Islet precursor cell (in vitro differentiated cells): ENCODE measurements around the gene MAEA.
A peak's percentile ranks its signal among the peaks of the same experiment; 100 is the strongest.
"Not testable (repeated sequence)": the region's sequence is repeated elsewhere in the genome, so short reads cannot be mapped to it uniquely, and the experiment has no call there.

Experiments
- DNase-seq: peaks from one replicate; pipeline ENCODE4 v3.0.0-alpha.2; 2018

MAEA gene

GRCh38 chr4:1324443-1325175, 34.9 kb downstream of the MAEA start:
- DNase-seq = not testable (repeated sequence)

- no peak for DNase-seq
Measured at GRCh38 chr4:1325176-1325480, 35.4 kb downstream of the MAEA start.

GRCh38 chr4:1325681-1326635, 36.3 kb downstream of the MAEA start:
- no peak for DNase-seq

DNA sequence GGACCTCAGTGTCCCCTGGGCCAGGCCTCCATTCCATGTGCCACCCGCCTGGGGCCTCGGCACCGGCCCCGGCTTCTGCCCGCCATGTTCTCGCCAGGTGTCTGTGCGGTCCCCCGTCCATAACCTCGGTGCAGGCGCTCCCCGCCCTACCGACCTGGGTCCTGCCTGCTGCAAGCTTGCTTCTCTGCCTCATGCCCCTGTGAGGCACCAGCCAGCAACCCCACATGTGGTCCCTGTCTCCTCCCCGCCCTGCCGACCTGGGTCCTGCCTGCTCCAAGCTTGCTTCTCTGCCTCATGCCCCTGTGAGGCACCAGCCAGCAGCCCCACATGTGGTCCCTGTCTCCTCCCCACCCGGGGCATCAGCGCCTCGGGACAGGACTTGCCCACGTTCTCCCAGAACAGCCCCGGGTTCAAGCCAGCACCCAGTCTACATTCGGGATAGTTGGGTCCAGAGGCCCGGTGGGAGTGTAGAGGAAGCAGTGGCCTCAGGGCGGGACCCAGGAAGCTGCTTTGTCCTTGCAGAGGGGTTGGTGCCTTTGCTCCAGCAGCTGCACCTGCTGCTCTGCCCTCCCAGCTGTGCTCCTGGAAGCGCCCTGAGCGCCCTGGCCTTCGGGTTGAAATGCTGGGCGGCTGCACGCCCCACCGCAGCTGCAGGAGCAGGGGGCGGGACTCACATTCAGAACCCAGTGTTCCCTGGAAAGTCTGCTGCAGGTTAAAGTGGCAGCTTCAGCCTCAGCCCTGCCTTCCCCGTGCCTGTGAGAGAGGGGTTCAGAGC, 37.2 kb downstream of the MAEA start:
- no peak for DNase-seq

DNA sequence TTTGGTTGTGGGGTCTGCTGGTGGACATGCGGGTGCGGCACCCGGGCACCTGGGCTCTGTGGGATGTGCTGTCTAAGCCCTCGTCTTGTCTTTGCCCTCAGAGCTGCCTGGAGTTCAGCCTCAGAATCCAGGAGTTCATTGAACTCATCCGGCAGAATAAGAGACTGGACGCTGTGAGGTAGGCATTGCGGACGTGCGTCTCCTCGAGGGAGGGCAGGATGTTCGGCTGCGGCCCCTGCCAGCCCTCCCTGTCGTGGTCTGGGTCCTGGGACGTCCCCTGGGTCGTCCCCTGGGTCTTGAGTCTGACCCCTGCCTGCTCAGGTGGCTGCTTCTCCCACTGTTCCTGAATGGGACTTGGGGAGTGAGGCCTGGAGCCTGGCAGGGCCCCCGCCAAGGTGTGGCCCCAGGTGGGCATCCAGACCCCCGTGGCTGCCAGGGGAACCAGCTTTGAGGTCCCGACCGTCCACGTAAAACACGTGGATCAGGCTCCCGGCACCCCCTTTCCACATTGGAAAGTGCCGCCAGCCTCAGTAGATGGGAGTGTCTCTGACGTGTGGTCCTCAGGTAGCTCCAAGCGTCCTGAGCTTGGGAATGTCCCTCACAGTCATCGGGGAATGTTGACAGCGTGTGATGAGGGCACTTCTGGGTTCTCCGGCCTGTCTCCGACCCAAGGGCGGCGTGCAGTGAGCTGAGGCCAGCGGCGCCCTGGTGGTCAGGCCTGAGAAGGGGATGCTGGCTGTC, 38.0 kb downstream of the MAEA start:
- no peak for DNase-seq

- DNase-seq = no peak
Measured at GRCh38 chr4:1328267-1329155, 38.8 kb downstream of the MAEA start.

DNA sequence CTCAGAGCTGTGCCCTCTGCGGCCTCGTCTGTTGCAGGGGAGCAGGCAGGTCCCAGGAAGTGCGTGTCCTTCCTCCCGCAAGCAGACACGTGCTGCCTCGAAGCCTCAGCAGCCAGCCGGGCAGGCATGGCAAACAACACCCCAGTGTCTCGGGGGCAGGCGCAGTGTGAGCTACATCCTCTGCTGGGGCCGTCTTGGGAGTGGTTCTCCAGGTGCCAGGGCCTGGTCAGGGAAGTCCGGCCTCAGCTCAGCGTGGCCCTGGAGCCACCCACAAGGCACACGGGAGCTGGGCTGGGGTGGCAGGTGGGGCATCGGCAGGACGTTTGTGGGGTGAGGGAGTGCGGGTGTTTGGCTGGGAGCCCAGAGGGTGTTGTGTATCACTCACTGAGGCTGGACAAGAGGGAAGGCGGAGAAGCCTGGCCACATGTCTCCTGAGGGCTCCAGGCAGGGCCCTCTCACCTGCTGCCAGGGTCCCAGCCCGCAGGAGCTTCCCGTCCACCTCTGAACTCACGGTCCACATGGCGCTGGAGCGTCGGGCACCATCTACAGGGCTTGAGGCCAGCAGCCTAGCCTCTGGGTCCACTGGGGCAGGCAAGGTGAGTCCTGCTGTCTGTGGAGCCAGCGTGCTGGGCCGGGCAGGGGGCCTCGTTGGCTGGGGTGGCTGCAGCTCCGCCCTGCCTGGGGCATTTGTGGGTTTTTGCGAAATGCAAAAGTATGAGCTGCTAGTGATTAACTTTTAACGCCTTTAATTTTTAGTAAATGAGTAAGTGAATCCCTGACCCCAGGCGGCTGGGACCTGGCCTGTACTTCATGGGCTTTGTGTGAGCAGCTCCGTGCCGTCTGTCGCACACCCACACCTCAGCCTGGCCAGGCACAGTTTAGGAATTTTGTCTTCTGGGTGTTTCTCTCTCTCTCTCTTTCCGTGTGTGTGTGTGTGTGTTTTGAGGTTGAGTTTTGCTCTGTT, 40.0 kb downstream of the MAEA start:
- no peak for DNase-seq

DNA sequence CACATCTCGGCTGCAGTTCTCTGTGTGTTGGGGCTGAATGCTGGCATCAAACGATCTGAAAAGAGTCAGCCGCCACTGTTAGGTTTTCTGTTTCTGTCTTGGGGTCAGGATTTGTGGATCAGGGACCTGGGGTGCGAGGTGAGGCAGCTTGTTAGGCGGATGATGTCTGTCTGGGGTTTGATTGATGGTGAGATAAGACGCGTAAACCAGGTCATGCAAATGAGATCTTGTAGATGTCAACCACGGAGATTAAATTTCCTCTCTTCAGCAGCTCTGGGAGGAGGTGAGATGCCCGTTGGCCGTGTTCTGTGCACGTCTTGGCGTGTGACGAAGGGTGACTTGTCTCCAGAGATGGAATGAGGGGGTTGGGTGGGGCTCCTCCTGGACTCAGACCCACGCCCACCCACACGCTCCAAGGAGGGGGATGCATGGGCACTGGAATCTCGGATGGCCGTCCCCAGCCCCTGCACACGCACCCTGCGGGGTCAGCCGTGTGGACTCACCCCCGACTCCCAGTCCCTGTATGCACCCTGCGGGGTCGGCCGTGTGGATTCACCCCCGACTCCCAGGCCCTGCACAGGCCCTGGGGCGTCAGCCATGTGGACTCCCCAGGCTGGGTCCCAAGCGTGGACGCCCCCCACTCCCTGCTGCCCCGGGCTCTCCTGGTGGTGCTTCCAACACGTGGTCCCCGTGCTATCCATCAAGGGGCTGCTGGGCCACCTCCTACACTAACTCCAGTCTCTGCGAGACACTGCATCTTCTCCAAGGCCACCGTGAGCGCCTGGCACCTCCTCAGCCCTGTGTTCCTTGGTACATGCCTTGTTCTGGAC, 41.3 kb downstream of the MAEA start:
- DNase-seq = no peak

DNA sequence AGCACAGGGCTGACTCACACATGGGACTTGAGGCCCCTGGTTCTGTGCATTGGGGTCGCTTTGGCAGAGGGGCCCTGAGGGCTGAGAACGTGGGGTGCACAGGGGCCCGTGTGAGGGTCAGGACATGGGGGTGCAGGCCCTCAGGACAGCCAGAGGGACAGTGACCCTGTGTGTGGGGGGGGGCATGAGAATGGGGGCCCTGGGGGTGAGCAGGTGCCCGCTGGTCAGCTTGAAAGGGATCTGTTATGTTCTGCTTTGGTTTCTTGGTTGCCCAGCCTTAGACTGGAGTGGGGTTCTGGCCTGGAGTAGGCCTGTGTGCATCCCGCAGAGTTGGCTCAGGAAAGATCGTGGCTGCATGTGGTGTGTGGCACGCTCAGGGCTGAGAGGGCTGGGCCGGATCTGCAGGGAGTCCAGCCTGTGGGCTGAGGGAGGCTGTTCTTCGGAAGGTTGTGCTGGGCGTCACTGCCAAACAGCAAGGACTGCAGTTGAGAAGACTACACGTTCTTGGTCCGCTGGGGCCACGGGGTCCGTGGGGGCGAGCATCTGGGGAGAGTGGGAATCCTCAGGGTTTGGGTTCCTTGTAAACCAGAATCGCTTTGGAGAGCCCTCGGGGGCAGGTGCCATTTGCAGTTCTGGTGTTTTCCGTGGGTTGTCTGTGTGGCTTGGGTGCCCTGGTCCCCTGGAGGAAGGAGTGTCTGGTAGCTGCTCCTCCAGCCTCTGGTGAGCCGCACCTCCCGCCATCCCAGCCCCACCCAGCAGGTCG, 42.1 kb downstream of the MAEA start:
- DNase-seq = no peak

- DNase-seq = no peak
Measured at GRCh38 chr4:1332686-1333085, 43.0 kb downstream of the MAEA start.

- DNase-seq = no peak
Measured at GRCh38 chr4:1333256-1333655, 43.6 kb downstream of the MAEA start.

DNA sequence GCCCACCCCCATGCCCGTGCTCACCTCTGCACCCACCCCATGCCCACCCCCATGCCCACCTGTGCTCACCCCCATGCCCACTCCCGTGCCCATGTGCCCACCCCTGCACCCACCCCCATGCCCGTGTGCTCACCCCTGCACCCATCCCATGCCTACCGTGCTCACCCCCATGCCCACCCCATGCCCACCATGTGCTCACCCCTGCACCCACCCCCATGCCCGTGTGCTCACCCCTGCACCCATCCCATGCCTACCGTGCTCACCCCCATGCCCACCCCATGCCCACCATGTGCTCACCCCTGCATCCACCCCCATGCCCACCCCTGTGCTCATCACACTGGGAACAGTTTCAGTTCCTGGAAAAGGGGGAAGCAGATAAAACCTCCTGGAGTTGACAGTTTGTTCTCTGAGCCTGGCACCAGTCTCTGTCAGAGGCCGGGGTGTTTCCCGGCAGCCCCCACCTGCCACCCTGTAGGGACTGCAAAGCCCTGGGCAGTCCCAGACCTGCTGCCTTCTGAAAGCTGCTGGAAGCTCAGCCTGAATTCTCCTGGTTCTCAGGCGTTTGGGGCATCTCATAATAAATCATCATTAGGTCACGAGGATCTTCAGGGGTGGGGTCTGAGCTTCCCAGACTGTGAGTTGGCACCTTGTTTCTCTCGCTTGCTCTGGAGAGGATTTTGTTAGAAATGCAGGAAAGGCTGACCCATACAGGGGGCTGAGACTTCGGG, 44.3 kb downstream of the MAEA start:
- DNase-seq = not testable (repeated sequence)

- DNase-seq = no peak
Measured at GRCh38 chr4:1334579-1334895, 44.8 kb downstream of the MAEA start.

GRCh38 chr4:1335193-1335883, 45.6 kb downstream of the MAEA start:
- DNase-seq = not testable (repeated sequence)

- DNase-seq = no peak
Measured at GRCh38 chr4:1336088-1336491, 46.4 kb downstream of the MAEA start.

DNA sequence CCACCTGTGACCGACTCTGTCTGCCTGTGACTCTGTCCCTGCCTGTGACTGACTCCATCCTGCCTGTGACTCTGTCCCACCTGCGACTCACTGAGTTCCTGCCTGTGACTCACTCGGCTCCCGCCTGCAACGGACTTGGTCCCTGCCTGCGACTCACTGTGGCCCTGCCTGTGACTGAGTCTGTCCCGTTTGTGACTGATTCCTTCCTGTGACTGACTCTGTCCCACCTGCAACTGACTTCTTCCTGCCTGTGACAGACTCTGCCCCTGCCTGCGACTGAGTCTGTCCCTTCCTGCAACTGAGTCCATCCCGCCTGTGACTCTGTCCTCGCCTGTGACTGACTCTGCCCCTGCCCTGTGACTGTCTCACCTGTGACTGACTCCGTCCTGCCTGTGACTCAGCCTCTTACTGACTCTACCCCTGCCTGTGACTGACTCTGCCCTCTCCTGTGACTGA, 47.7 kb downstream of the MAEA start:
- peak; percentile 94 for DNase-seq
